Caco-2 (cell line): ENCODE data around the gene ACP2. TPM values are rescaled to one million over a fixed set of nuclear protein-coding genes. Genes with fewer than 3 reads are reported as not detected.

ENCODE experiments used
- Bru-seq: library from RNA; stranded (reverse); fragments of 400-500 nt; gene quantifications from one replicate; lab custom pipeline; 2021; lab: Mats Ljungman, UMichigan
- BruChase-seq, 2 experiments: library from RNA; stranded (reverse); fragments of 400-500 nt; gene quantifications; one replicate each; lab custom pipeline; 2021; lab: Mats Ljungman, UMichigan
- BruUV-seq: library from RNA; stranded (reverse); fragments of 400-500 nt; replicated peaks from 2 replicates; lab custom pipeline; 2021; lab: Mats Ljungman, UMichigan
- CTCF ChIA-PET: fragments of 300-600 bp; sonication (Branson Sonifier 250); formaldehyde crosslinking; loops from one replicate; lab custom pipeline; 2022; ENCODE audit warnings: antibody characterized with exemption; lab: Charles Lee
- POLR2A ChIA-PET: fragments of 300-600 bp; sonication (Branson Sonifier 250); formaldehyde crosslinking; loops from one replicate; lab custom pipeline; 2022; ENCODE audit warnings: antibody characterized with exemption; lab: Charles Lee
- DNase-seq, 2 experiments: peaks; one replicate each; pipeline versions ENCODE4 v3.0.0 to v3.0.0-alpha.2; 2020 to 2022
- H3K27me3 ChIP-seq: replicated peaks from 2 replicates; pipeline ENCODE4 v1.6.0; 2011; ENCODE audit warnings: low read length; ENCODE audit not compliant: control insufficient read depth, insufficient read depth
- H3K36me3 ChIP-seq: 2 replicates; pipeline ENCODE4 v1.5.1; 2011; ENCODE audit warnings: low read length; ENCODE audit not compliant: control insufficient read depth, insufficient read depth
- H3K4me1 ChIP-seq: fragments of 250-450 bp; sonication (Bioruptor Pico); 2 replicates; pipeline ENCODE4 v1.5.1; 2020; ENCODE audit warnings: mild to moderate bottlenecking
- H3K4me3 ChIP-seq: 2 replicates; pipeline ENCODE4 v1.5.1; 2011; ENCODE audit warnings: low read depth, mild to moderate bottlenecking, control low read depth, low read length
- H3K9me3 ChIP-seq: fragments of 250-450 bp; sonication (Bioruptor Pico); 2 replicates; pipeline ENCODE4 v1.5.1; 2020; ENCODE audit warnings: mild to moderate bottlenecking, moderate library complexity
- H3K27ac Mint-ChIP-seq: one replicate; pipeline ENCODE4 v1.8.0; 2022; ENCODE audit warnings: mixed read lengths; ENCODE audit not compliant: unreplicated experiment
- H3K27me3 Mint-ChIP-seq: one replicate; pipeline ENCODE4 v1.8.0; 2022; ENCODE audit warnings: mixed read lengths; ENCODE audit not compliant: insufficient read depth, unreplicated experiment
- H3K36me3 Mint-ChIP-seq: one replicate; pipeline ENCODE4 v1.8.0; 2022; ENCODE audit warnings: mild to moderate bottlenecking, mixed read lengths; ENCODE audit not compliant: insufficient read depth, unreplicated experiment
- H3K4me1 Mint-ChIP-seq: one replicate; pipeline ENCODE4 v1.8.0; 2022; ENCODE audit warnings: low read depth, mixed read lengths; ENCODE audit not compliant: unreplicated experiment
- H3K4me3 Mint-ChIP-seq: one replicate; pipeline ENCODE4 v1.8.0; 2022; ENCODE audit warnings: mild to moderate bottlenecking, moderate library complexity, mixed read lengths; ENCODE audit not compliant: unreplicated experiment
- H3K9me3 Mint-ChIP-seq: one replicate; pipeline ENCODE4 v1.8.0; 2022; ENCODE audit warnings: mixed read lengths; ENCODE audit not compliant: unreplicated experiment
- intact Hi-C: fragments of 100-400 bp; cut with micrococcal nuclease; formaldehyde crosslinking; loops from one replicate; pipeline ENCODE4 v1.10.0; 2022; ENCODE audit not compliant: unreplicated experiment
- long read RNA-seq: library from polyadenylated mRNA; stranded (forward); transcript quantifications from one replicate; pipeline ENCODE4 v2.0.0, GENCODE V29; 2022
- total RNA-seq: library from RNA; stranded (reverse); gene quantifications from 2 replicates; pipeline ENCODE4 v1.2.3, GENCODE V29; 2022
- TF ChIP-seq, protein P1 (sequence below), 2 experiments: fragments of 200-600 bp in 1 of 2; IDR thresholded peaks; 1 replicate in 1 of 2; 2 replicates in 1 of 2; pipeline versions ENCODE4 v1.5.1 to v1.8.0; 2011 to 2022; ENCODE audit warnings: antibody characterized with exemption in 1 of 2, control low read depth in 1 of 2, inconsistent platforms in 1 of 2, low read depth in 1 of 2, low read length in 1 of 2, mild to moderate bottlenecking in 1 of 2, moderate library complexity in 1 of 2; ENCODE audit not compliant: insufficient read depth in 1 of 2, severe bottlenecking in 1 of 2, unreplicated experiment in 1 of 2

ACP2 gene
- total RNA-seq (44.7 and 48.2 TPM in 2 replicates), Bru-seq, nascent RNA (percentile 71 among the genes with signal in this experiment), BruChase-seq, experiment 1, labeled RNA remaining after a 2-hour chase (percentile 66 among the genes with signal in this experiment), BruChase-seq, experiment 2, labeled RNA remaining after a 6-hour chase (percentile 78 among the genes with signal in this experiment)
- long read RNA-seq, transcript ACP2-201 (11 exons, 2,203 nt): major isoform, 6 of 13 reads
- long read RNA-seq, partial matches to known transcripts: 3 of 13 reads
- long read RNA-seq, other reads (novel, unspliced or antisense): 4 of 13 reads

DNA sequence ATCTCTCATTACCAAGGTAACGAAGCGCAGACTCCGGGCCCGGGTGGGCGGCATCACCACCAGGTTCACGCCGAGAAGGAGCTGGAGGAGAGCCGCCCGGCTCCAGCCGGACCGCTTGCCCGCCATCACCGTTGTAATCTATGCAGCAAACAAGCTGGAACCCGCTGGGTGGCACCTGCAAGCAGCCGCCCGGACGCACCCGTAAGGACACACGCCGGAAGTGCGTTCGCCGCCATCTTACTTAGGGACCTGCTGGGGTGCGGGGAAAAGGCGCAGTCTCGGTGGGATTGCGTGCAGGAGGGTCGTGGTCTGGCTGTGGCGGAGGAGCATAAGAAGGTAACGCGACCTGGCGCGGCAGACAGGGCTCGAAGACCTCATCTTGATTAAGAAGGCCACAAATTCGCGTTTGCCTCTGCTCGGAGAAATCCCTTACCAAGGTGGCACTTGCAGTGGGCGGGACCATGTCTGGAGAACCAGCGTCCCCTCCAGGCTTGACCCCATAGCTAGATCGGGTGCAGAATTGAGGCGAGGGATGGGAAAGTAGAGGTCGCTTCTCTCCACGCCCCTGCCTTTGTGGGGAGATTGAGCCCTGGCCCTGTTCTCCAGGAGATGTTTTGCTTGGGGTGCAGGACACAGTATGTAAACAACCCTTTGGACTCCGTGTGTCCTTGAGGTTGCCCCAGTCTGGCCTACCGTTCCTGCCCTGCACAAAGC, at the start of gene ACP2:
Gene ACP2, minus strand, starts transcription at position 151 of the 714 bp plus-strand sequence. Its CDS starts 25 bp downstream, at position 126.
- TF ChIP-seq, protein P1, sequence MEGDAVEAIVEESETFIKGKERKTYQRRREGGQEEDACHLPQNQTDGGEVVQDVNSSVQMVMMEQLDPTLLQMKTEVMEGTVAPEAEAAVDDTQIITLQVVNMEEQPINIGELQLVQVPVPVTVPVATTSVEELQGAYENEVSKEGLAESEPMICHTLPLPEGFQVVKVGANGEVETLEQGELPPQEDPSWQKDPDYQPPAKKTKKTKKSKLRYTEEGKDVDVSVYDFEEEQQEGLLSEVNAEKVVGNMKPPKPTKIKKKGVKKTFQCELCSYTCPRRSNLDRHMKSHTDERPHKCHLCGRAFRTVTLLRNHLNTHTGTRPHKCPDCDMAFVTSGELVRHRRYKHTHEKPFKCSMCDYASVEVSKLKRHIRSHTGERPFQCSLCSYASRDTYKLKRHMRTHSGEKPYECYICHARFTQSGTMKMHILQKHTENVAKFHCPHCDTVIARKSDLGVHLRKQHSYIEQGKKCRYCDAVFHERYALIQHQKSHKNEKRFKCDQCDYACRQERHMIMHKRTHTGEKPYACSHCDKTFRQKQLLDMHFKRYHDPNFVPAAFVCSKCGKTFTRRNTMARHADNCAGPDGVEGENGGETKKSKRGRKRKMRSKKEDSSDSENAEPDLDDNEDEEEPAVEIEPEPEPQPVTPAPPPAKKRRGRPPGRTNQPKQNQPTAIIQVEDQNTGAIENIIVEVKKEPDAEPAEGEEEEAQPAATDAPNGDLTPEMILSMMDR (IDR thresholded peaks at IDR 0.05; ENCODE audit: insufficient read depth in 1 of 2, low read depth in 1 of 2, low read length in 1 of 2, severe bottlenecking in 1 of 2, unreplicated experiment in 1 of 2): peak; percentile 14 to 40
- Mint-ChIP-seq H3K27me3 (no peaks in the 10 kb centered on the region), H3K9me3 (no peaks in the 10 kb centered on the region), H3K4me1 (peaks cover 8% of the 10 kb centered on the region), H3K27ac (peak within 1 kb of the TSS; percentile 99), H3K36me3 (peaks cover 18% of the 10 kb centered on the region), H3K4me3 (peak within 1 kb of the TSS; percentile 97)
- H3K4me1 ChIP-seq: peaks cover 11% of the 10 kb centered on the region
- H3K27me3 ChIP-seq: no peaks in the 10 kb centered on the region
- 0 out of 2 replicates have a peak, but pooled peaks cover 2% of the 10 kb centered on the region for H3K36me3 ChIP-seq
- peak within 1 kb of the TSS; percentile 64 for H3K4me3 ChIP-seq
- DNase-seq: peak; percentile 91
- ChIA-PET POLR2A (interaction anchor here (0.6 to 2.0 kb wide), 13 partner anchors 9 to 380 kb away, joined by 3 to 22 read pairs (median 5); partner anchors contain the start of genes DDB2, NR1H3 and PACSIN3), CTCF (interaction anchor here (0.8 to 2.5 kb wide), 14 partner anchors 10 to 312 kb away, joined by 3 to 30 read pairs (median 4); partner anchors contain the start of genes CSTPP1 and NR1H3)
- H3K9me3 ChIP-seq: no peaks in the 10 kb centered on the region
- intact Hi-C loops: loop anchor here (1.0 to 2.0 kb wide), 3 partner anchors 8 to 73 kb away; partner anchors contain the start of genes ARFGAP2 and NR1H3
- TSS peak; percentile 80 for BruUV-seq

DNA sequence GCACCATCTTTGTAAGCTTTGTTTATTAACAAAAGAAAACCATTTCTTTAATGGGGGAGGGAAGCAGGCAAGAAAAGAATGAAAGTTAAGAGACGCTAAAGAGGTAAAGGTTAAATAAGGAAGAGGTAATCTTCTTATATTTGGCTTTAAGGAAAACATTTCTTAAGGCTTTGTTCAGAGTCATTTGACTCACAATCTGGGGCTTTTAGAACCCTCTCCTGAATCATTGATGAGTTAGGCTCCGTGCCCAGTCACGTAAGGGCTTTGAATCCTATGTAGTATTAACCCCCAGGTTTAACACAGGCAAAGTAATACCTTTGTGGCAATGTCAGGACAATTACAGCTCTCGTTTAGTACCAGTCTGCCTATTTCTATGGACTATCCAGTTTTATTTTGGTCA, 47.4 kb upstream of the ACP2 start:
- Mint-ChIP-seq H3K27ac (no peak overlapping the region), H3K27me3 (no peaks in the 10 kb centered on the region), H3K4me1 (no peaks in the 10 kb centered on the region), H3K4me3 (no peak overlapping the region), H3K9me3 (peaks cover 2% of the 10 kb centered on the region), H3K36me3 (peaks cover 85% of the 10 kb centered on the region)
- BruUV-seq: no TSS peak
- TF ChIP-seq, protein P1 (IDR thresholded peaks at IDR 0.05; ENCODE audit: insufficient read depth in 1 of 2, low read depth in 1 of 2, low read length in 1 of 2, severe bottlenecking in 1 of 2, unreplicated experiment in 1 of 2): no peak
- intact Hi-C loops: no loop called here
- DNase-seq: no peak
- POLR2A ChIA-PET: no interaction called here
- peaks cover 8% of the 10 kb centered on the region for H3K9me3 ChIP-seq
- H3K4me3 ChIP-seq: no peak overlapping the region
- peaks cover 8% of the 10 kb centered on the region for H3K36me3 ChIP-seq
- CTCF ChIA-PET: no interaction called here
- H3K4me1 ChIP-seq: no peaks in the 10 kb centered on the region
- H3K27me3 ChIP-seq: no peaks in the 10 kb centered on the region

DNA sequence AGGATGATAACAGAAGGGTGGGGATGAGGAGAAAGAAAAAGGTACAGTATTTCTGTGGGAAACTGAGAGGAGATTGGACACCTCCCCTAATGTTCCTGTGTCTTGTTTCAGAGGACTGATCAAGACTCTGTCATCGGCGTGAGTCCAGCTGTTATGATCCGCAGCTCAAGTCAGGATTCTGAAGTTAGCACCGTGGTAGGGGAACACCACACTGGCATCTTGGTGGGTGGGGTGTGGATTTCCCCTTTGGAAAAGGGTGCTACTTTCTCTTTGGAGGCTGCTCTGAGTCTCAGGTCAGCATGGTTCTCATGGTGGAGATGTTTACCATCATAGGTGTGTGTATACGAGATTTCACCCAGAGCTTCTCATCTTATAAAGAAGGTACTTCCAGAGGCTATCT, 46.8 kb upstream of the ACP2 start:
- CTCF ChIA-PET: no interaction called here
- H3K36me3 Mint-ChIP-seq: peaks cover 85% of the 10 kb centered on the region
- TF ChIP-seq, protein P1 (IDR thresholded peaks at IDR 0.05; ENCODE audit: insufficient read depth in 1 of 2, low read depth in 1 of 2, low read length in 1 of 2, severe bottlenecking in 1 of 2, unreplicated experiment in 1 of 2): no peak
- Histone ChIP-seq H3K4me3 (no peak overlapping the region), H3K9me3 (peaks cover 8% of the 10 kb centered on the region), H3K36me3 (peaks cover 8% of the 10 kb centered on the region), H3K27me3 (no peaks in the 10 kb centered on the region), H3K4me1 (no peaks in the 10 kb centered on the region)
- H3K27ac Mint-ChIP-seq: no peak overlapping the region
- H3K9me3 Mint-ChIP-seq: no peaks in the 10 kb centered on the region
- POLR2A ChIA-PET: no interaction called here
- DNase-seq: no peak
- H3K4me1 Mint-ChIP-seq: no peaks in the 10 kb centered on the region
- BruUV-seq: no TSS peak
- H3K27me3 Mint-ChIP-seq: no peaks in the 10 kb centered on the region
- H3K4me3 Mint-ChIP-seq: no peak overlapping the region
- intact Hi-C loops: no loop called here
